ENCODE measurements around the gene PLXNB1.

PLXNB1 gene

GRCh38 chr3:48416546-48416945 lies 13.3 kb downstream of the PLXNB1 start:
- no peak for DNase-seq

- DNase-seq = no peak
These were observed 13.8 kb downstream of the PLXNB1 start for GRCh38 chr3:48416091-48416505.

- no peak for DNase-seq
These were observed 14.5 kb downstream of the PLXNB1 start for GRCh38 chr3:48415251-48415953.

GRCh38 chr3:48414376-48415250 lies 15.3 kb downstream of the PLXNB1 start:
- no peak for DNase-seq

GRCh38 chr3:48413611-48414010 lies 16.3 kb downstream of the PLXNB1 start:
- no peak for DNase-seq

- DNase-seq = no peak
These were observed 16.8 kb downstream of the PLXNB1 start for GRCh38 chr3:48413086-48413485.

- no peak for DNase-seq
These were observed 17.4 kb downstream of the PLXNB1 start for GRCh38 chr3:48412375-48413001.

GRCh38 chr3:48411606-48412374 lies 18.1 kb downstream of the PLXNB1 start:
- no peak for DNase-seq

- DNase-seq = no peak
These were observed 18.8 kb downstream of the PLXNB1 start for GRCh38 chr3:48411041-48411588.

GRCh38 chr3:48410205-48411040 lies 19.5 kb downstream of the PLXNB1 start:
- no peak for DNase-seq

GRCh38 chr3:48409291-48410201 lies 20.3 kb downstream of the PLXNB1 start:
- no peak for DNase-seq

GRCh38 chr3:48408823-48409281 lies 21.0 kb downstream of the PLXNB1 start:
- DNase-seq = no peak

GRCh38 chr3:48407542-48408099 lies 22.3 kb downstream of the PLXNB1 start:
- no peak for DNase-seq

GRCh38 chr3:48406443-48407431 lies 23.1 kb downstream of the PLXNB1 start:
- no peak for DNase-seq

- no peak for DNase-seq
These were observed 23.9 kb downstream of the PLXNB1 start for GRCh38 chr3:48405971-48406370.

- no peak for DNase-seq
These were observed 24.5 kb downstream of the PLXNB1 start for GRCh38 chr3:48405343-48405881.

GRCh38 chr3:48404440-48405342 lies 25.2 kb downstream of the PLXNB1 start:
- no peak for DNase-seq

Measured in retina (tissue), 1 donor.